ENCODE results near the gene PLEKHO1.
"Not testable (repeated sequence)": the region's sequence is repeated elsewhere in the genome, so short reads cannot be mapped to it uniquely, and the experiment has no call there.

The PLEKHO1 gene, protein sequence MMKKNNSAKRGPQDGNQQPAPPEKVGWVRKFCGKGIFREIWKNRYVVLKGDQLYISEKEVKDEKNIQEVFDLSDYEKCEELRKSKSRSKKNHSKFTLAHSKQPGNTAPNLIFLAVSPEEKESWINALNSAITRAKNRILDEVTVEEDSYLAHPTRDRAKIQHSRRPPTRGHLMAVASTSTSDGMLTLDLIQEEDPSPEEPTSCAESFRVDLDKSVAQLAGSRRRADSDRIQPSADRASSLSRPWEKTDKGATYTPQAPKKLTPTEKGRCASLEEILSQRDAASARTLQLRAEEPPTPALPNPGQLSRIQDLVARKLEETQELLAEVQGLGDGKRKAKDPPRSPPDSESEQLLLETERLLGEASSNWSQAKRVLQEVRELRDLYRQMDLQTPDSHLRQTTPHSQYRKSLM

DNA sequence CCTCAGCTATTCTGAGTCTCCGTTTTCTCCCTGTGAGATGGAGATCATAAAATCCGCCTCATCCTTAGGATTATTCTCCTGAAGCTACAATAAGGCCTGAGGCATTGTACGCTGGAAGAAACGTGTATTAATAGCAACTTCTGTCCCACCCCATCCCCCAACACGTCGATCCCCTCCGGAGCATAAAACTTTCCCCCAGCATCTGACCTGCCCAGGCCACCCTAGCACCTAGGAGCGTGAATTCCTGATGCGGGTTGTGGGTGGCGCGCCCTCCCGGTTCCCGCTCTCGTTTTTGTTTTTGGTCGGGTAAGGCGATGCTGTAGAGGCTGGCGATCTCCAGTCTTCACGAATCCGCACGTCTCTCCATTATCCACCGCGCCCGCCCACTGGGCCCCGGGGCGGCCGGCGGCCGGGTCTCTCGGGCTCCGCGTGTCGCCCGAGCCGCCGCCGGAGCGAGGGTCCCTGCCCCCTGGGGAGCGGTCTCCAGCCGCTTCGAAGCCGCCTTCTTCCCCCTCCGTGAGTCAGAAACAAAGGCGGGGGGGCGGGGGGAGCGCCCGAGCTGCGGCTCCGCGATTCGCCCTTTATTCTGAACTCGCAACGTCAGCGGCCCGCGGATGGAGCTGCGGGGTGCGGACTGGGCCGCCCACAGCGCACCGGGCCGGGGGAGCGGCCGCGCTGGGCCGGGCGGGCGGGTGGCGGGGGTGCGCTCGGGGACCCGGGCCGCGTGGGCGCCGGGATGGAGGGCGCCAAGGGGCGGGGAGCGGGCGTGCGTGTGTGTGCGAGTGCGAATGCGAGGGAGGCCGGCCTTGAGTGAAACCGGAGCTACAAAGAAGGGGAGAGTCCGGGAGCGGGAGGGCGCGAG, at the start of gene PLEKHO1:
TSS of gene PLEKHO1 (plus strand) at position 646 of the 862 bp plus-strand sequence. CDS start 342 bp downstream, outside the sequence.
- peak; percentile 83 for DNase-seq

DNA sequence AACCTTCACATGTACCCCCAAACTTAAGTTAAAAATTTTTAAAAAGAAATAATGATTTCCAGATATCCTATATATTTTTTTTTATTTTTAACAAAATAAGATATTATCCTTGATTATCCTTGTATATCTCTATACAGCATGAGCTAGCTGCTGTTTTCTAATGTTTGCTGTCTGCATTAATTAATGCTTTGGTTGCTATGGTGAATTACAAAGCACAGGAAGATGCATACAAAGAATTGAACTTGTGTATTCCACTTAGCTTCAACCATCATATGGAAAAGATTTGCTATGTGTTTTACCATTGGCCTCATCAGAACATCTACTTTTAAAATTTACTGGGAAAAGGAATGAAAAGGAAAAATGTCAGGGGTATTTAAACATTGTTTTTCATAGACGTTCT, 46.7 kb upstream of the PLEKHO1 start:
- no peak for DNase-seq

DNA sequence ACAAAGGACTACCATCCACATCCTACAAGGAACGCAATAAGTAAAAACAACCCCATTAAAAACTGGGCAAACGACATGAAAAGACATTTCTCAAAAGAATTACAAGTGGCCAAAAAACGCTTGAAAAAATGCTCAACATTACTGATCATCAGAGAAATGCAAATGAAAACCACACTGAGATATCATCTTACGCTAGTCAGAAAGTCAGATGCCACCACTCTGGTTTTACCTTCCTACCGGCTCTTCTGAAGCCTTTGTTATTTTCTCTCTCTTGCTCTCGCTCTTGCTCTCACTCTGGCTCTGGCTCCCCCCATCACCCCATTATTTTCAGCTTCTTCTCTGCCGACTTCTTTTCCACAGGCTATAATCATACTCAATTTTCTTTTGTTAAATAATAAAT, 43.4 kb upstream of the PLEKHO1 start:
- no peak for DNase-seq

DNA sequence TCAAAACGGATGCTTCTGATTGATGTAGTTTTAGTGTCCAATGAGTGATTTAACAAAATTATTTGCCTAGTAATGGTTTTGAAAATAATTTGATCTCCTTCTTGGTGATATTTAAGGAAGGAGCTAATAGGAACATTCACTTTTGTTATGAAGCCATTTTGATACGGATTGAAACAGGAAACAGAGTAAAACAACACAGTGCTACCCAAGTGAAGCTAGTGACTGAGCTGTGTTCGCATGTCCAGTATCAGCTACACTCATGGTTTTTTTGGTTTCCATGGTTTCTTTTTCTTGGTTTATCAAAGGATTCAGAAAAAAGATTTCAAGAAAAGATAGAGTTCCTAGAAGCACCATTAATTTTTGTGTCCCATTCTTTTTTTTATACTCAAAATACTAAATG, 40.1 kb upstream of the PLEKHO1 start:
- DNase-seq, result no peak

DNA sequence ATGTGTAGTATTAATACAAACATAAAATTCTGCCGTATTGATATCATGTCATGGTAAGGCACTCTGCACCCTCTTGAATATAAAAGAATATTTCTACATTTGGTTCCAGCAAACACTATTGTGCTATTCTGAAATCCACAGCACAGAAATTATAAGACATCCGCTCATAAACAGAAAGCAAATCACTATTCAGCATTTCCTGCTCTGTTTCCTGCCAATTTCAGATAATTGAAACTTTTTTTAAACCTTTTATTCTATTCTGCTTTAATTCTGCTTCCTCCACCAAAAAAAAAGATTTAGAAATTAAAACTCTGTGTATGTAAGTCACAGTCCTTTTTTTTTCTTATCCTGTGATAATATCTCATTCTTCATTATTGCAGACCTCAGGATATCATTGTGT, 39.6 kb upstream of the PLEKHO1 start:
- no peak for DNase-seq

DNA sequence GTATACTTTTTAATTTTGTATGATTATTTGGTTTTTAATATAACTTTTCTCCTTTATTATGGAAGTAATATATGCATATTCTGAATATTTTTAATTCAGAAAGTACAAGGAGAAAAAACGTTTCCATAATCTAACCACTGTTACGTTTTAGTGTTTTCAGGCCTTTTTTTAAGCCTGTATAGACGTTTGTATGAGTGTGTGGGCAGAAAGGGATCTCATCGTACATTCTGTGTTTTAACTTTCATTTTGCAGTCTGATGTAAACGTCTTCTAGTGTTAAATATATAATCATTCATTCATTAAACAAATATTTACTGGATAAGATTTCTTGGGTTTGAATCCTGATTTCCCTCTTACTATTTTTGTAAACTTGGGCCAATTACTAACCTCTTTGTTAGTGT, 38.0 kb upstream of the PLEKHO1 start:
- DNase-seq, result no peak

DNA sequence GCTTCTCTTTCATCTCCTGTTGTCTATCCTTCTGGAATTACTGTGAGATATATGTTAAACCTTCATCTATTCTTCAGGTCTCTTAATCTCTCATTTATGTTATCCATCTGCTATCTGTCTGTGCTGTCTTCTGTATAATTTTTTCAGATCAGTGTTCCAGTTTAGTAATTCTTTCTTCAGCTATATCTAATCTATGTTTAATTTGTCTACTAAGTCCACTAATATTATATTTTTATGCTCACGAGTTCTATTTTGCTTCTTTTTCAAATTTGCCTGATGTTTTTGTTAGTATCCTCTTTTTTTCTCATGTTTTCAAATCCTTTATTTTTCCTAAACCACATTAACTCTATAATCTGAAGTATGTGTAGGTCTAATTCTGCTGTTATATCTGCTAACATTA, 34.6 kb upstream of the PLEKHO1 start:
- no peak for DNase-seq

DNA sequence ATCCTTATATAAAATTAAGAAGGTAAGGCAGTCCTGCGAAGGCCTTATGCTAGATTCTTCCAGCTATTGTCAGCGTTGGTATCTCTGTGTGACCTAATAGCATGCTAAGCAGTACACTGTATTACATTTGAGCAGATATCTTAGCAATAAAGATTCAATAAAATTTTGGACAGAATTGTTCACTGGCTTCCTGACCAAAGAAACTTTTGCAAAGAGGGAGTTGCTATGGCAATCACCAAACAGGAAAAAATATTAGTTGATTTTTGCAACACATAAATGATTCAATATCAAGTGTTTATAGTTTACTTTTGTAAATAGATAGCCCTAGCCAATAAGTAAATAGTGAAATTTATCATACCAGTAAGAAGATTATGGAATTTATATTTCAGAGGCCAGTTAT, 31.0 kb upstream of the PLEKHO1 start:
- DNase-seq, result no peak

DNA sequence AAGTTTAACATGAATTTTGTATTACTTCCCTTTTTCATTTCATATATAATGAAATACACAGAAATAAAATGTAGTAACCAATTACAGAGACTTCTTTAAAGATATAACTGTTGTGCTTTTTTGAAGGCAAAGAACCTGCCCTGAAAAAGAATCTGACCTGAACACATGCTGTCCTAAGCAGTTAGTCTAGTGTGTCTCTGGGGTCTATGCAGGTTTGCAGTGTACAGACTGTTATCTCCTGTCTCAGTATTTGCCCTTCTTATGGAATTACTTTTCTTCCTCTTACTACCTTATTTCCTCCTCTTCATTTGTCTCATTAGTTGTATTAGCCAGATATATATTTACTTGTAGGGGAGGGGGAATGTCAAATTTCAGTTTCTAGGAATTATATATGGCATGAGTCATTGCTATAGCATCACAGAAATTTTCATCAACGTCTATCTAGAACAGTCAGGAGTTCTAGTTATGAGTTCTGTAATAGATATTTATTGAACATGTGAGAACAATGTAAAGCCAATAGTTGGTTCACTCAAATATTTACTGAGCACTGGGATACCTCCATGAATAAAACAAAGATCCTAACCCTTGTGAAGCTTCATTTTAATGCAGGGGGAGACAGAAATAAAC, 28.4 kb upstream of the PLEKHO1 start:
- DNase-seq, result no peak

DNA sequence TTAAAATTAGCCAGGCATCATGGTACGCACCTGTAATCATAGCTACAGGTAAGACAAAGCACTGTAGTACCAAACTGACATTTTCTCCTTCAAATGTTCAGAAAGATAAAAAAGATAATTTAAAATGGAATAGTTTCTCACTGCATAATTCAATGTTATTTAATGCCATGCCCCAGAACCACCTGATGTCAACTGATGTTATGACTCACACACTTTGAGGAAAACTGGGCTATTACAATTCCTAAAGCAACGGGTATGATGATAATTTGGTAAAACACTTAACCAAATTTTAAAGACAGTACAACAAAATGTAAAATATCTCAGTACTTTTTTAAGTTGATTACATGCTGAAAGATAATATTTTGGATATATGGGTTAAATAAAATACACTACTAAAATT, 22.9 kb upstream of the PLEKHO1 start:
- DNase-seq, result no peak

DNA sequence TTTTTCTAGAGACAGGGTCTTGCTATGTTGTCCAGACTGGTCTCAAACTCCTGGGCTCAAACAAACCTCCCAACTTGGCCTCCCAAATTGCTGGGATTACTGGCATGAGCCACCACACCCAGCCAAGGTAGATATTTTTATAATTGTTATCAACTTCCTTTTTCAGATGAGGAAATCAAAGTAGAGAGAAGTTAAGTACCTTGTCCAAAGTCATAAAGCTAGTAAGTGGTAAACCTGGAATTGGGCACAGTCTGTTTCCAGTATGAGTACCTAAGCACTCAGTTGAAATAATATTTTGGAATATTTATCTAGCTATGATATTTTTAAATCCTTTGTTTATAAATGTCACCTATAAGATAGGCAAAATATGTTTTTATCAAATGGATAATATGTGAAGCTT, 22.3 kb upstream of the PLEKHO1 start:
- no peak for DNase-seq

DNA sequence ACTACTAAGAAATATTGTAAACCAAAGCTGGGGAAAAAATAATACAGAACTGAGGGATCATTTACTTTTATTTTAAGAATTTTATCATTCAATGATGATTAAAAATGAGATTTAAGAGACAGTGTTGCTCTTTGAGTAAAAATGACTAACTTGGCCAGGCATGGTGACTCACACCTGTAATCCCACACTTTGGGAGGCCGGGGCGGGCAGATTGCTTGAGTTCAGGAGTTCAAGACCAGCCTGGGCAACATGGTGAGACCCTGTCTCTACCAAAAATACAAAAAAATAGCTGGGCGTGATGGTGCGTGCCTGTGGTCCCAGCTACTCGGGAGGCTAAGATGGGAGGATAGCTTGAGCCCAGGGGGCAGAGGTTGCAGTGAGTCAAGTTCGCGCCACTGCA, 21.8 kb upstream of the PLEKHO1 start:
- DNase-seq, result no peak

DNA sequence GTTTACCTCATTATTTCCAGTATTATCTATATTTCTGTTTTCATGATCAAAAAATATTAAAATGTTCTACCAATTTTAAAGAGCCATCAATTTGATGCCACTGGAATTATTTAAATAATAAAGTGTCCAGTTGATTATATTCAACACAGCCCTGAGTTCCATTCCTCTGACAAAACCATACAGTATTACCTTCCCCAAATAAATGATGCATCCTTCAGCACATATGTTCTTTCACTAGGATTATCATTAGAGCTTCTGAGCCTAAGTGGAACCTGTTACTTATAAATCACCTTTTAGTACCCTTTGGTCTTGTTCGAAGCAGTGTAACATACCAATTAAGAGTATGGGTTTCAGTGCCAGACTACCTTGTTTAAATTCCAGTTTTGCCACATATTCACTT, 17.3 kb upstream of the PLEKHO1 start:
- no peak for DNase-seq

DNA sequence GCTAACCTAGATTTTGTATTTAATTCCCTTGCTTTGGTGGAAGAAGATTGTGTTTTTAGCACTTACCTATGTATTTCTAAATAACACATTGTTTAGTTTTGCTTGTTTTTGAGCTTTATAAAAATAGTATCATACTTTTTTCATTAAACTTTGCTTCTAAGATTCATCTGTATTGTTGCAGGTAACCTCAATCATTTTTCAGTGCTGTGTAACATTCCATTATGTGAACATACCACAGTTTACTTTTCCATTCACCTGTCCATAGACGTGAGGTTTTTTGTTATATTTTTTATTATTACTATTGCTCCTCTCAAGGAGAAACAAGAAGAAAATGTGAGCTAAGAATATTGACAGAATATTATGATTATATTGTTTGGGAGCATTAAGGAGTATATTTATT, 15.2 kb upstream of the PLEKHO1 start:
- DNase-seq, result no peak

DNA sequence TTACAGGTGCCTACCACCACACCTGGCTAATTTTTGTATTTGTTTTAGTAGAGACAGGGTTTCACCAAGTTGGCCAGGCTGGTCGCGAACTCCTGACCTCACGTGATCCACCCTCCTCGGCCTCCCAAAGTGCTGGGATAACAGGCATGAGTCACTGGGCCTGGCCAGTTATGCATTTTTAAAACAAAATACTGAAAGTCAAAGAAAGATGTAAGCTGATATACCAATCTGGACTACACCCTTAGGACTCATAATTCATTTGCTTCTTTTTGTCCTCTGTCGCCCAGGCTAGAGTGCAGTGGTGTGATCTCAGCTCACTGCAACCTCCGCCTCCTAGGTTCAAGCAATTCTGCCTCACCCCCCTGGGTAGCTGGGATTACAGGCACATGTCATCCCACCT, 14.3 kb upstream of the PLEKHO1 start:
- DNase-seq, result not testable (repeated sequence)

DNA sequence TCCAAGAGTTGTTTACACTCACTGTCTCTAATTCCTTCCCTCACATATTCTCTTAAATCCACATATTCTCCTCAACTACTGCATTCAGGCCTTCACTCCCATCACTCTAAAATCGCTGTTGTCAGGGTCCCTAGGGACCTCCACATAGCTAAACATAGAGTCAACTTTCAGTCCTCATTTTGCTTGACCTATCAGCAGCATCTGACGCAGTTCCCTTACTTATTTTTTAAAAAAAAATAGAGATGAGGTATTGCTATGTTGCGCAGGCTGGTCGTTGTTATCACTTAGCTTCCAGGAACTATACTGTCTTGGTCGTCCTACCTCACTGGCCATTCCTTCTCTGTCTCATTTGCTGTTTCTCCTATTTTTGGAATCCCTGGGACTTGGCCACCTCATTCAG, 11.7 kb upstream of the PLEKHO1 start:
- no peak for DNase-seq

DNA sequence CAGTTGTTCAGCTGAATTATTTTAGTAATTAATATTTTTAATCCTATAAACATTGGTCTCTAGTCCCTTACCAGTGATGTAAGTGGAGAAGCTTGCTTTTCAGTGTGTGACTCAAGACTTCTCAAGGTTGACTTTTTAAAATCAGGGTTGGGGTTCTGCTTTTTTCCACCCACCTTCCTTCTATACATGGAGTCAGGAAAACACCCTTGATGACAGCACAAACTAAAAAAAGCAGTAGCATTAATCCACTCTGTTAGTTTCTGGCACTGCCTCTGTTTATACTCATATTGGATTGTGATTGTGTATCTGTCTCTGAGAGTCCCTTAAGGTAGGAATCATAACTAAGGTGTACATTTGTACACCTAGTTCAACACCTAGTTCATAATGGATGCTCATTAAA, 8.3 kb upstream of the PLEKHO1 start:
- no peak for DNase-seq

DNA sequence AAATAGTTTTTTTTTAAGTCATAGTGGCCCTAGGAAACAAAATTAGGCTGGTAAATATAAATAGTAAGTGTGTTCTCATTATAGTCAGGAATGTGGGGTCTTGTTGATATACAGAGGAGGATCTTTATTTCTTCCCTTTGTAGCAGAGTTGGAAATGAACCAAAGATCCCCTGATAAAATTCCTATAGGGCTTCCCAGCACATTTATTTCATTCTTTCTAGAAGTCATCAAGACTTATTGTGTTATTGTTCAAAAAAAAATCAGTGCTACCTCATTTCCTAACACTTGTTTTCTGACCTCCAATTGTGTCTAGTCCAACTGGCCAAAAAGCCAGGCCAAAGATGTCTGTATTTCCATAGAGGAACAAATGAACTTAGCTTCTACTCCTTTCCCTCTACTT, 7.6 kb upstream of the PLEKHO1 start:
- no peak for DNase-seq

DNA sequence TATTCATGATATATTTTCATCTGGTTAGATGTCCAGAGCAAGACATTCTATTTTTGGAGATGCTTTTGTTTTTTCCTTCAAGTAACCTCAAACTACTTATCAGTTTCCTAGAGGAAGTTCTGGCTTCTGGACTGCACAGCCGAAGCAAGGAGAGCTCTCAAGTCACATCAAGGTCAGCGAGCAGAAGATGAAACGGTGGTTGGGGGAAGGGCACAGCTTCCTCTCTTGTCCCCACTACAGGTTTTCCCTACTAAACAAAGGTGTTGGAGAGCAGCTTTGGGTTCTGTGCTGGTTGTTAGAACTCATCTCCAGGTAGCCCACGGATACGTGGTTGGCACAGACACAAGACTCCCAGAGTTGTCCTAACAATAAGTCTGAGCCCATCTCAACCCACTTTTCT, 5.1 kb upstream of the PLEKHO1 start:
- DNase-seq, result no peak

DNA sequence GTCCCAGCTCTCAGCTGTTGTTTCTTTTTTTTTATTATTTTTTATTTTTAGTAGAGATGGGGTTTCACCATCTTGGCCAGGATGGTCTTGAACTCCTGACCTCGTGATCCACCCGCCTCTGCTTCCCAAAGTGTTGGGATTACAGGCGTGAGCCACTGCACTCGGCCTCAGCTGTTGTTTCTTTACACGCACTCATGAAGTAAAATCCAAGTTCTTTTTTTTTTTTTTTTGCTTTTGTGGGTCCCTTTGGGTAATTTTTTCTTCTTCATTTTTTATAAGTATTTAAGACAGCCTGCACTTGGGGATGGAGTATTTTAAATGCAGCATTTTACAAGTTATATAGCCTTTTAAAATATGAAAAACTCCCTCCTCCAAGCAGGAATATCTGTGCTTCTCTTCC, 3.7 kb upstream of the PLEKHO1 start:
- not testable (repeated sequence) for DNase-seq

DNA sequence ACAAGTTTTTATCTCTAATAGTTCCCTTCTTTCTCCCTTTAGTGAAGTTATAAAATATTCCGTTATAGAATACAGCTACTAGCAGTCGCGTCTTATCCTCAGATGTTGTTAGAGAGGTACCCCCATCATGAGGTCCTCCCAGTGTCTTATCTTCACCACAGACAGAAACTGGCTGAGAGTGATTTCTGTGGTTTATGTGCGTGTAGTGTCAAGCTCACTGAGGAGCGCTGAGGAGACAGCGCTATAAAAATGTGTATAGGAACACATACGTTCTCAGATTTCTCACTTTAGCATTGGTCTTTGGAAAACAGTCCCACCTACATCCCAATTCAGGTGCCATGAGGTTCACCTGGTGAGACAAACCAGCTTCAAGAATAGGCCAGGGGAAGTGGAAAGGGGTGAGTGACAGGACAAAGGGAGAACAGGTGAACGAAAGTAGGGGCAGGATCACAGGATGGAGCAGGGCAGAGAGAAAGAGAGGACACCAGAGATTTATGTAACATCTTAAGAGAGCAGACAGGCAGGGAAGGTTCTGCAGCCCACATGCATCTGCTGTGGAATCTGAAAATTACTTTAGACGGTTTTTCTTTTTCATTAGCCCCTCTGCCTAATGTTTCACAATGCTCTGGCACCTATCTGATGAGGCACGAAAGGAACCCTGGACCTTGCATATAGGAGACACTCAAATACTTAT, 2.7 kb upstream of the PLEKHO1 start:
- no peak for DNase-seq

DNA sequence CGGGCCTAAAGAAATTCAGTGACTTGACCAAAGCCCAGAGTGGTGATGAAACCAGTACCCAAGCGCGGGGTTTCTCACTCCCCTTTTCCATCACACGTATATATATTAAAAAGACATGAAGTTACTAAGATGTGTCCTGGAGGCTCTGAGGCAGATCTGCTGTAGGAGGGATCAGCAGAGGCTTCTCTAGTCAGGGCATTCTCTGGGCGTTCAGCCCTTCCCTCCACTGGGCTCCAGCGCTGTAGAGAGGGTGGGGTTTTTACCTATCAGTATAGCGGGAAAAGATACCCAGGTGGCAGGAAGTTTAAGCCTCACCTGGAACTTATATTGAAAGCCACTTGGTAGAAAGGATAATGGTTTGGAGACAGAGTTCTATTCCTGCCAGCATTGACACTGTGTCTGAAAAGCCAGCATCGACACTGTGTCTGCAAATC, 862 bp upstream of the PLEKHO1 start:
- peak; percentile 39 for DNase-seq
